SK-N-MC (cell line): Measurements from ENCODE around the gene INPP5D.

Source experiments
- DNase-seq: peaks from one replicate; pipeline ENCODE4 v3.0.0-alpha.2; 2011; ENCODE audit warnings: low read depth, low spot score
- H3K27ac ChIP-seq: fragments of 200-600 bp; sonication (generic); 2 replicates; pipeline ENCODE4 v1.5.1; 2016; ENCODE audit warnings: mixed run types
- H3K36me3 ChIP-seq: fragments of 200-600 bp; sonication (generic); 2 replicates; pipeline ENCODE4 v1.6.1; 2017; ENCODE audit warnings: antibody characterized with exemption, low read length, mixed read lengths; ENCODE audit not compliant: insufficient read depth
- H3K4me3 ChIP-seq: fragments of 200-600 bp; sonication (generic); 2 replicates; pipeline ENCODE4 v1.5.1; 2016
- H3K9ac ChIP-seq: fragments of 200-600 bp; sonication (generic); 2 replicates; pipeline ENCODE4 v1.8.0; 2017; ENCODE audit warnings: mixed run types, mixed read lengths; ENCODE audit not compliant: insufficient read length
- H3K9me3 ChIP-seq: fragments of 200-600 bp; sonication (generic); 2 replicates; pipeline ENCODE4 v1.6.1; 2017; ENCODE audit warnings: low read depth, mild to moderate bottlenecking, antibody characterized with exemption, low read length, moderate library complexity, mixed read lengths
- EZH2 ChIP-seq: fragments of 200-600 bp; sonication (generic); IDR thresholded peaks from one replicate; pipeline ENCODE4 v1.6.1; 2017; ENCODE audit warnings: antibody characterized with exemption
- FOXP2 ChIP-seq: optimal IDR thresholded peaks from 2 replicates; pipeline ENCODE3; 2011; ENCODE audit warnings: mild to moderate bottlenecking, moderate library complexity; ENCODE audit not compliant: insufficient read depth; ENCODE audit errors: extremely low read length, control extremely low read depth
- POLR2AphosphoS5 ChIP-seq: IDR thresholded peaks from 2 replicates; pipeline ENCODE4 v1.6.1; 2012; ENCODE audit warnings: mild to moderate bottlenecking, low read depth, low read length, borderline replicate concordance

Gene INPP5D

GRCh38 chr2:233036162-233036838, 23.8 kb upstream of the INPP5D start:
- H3K4me3 ChIP-seq, result no peak overlapping the region
- no peak for TF ChIP-seq POLR2AphosphoS5
- TF ChIP-seq FOXP2, result no peak
- TF ChIP-seq EZH2, result no peak
- H3K9ac ChIP-seq, result no peak overlapping the region
- no peak for DNase-seq
- no peaks in the 10 kb centered on the region for H3K36me3 ChIP-seq
- no peaks in the 10 kb centered on the region for H3K9me3 ChIP-seq
- H3K27ac ChIP-seq, result no peak overlapping the region

- no peak overlapping the region for H3K4me3 ChIP-seq
- no peaks in the 10 kb centered on the region for H3K9me3 ChIP-seq
- no peak overlapping the region for H3K27ac ChIP-seq
- no peak overlapping the region for H3K9ac ChIP-seq
- no peak for DNase-seq
- TF ChIP-seq EZH2 (no peak), FOXP2 (no peak), POLR2AphosphoS5 (no peak)
- H3K36me3 ChIP-seq, result no peaks in the 10 kb centered on the region
Observed at GRCh38 chr2:233037078-233037477, 23.1 kb upstream of the INPP5D start.

GRCh38 chr2:233039212-233039845, 20.8 kb upstream of the INPP5D start:
- DNase-seq, result no peak
- Histone ChIP-seq H3K9ac (no peak overlapping the region), H3K36me3 (no peaks in the 10 kb centered on the region), H3K9me3 (no peaks in the 10 kb centered on the region), H3K27ac (no peak overlapping the region), H3K4me3 (no peak overlapping the region)
- TF ChIP-seq POLR2AphosphoS5, result no peak
- TF ChIP-seq EZH2, result no peak
- no peak for TF ChIP-seq FOXP2

GRCh38 chr2:233039846-233040530, 20.2 kb upstream of the INPP5D start:
- H3K27ac ChIP-seq, result no peak overlapping the region

GRCh38 chr2:233040571-233040970, 19.6 kb upstream of the INPP5D start:
- no peaks in the 10 kb centered on the region for H3K9me3 ChIP-seq
- no peak for DNase-seq
- H3K4me3 ChIP-seq, result no peak overlapping the region
- no peak overlapping the region for H3K9ac ChIP-seq
- H3K36me3 ChIP-seq, result no peaks in the 10 kb centered on the region
- no peak overlapping the region for H3K27ac ChIP-seq
- TF ChIP-seq POLR2AphosphoS5 (no peak), FOXP2 (no peak), EZH2 (no peak)

More at GRCh38 chr2:233039846-233040530, 20.2 kb upstream of the INPP5D start:
- DNase-seq, result no peak
- no peak for TF ChIP-seq POLR2AphosphoS5
- no peak for TF ChIP-seq EZH2
- TF ChIP-seq FOXP2, result no peak
- Histone ChIP-seq H3K4me3 (no peak overlapping the region), H3K36me3 (no peaks in the 10 kb centered on the region), H3K9ac (no peak overlapping the region), H3K9me3 (no peaks in the 10 kb centered on the region)

- no peak for TF ChIP-seq FOXP2
- no peak for TF ChIP-seq POLR2AphosphoS5
- no peak for TF ChIP-seq EZH2
- H3K36me3 ChIP-seq, result no peaks in the 10 kb centered on the region
- no peak for DNase-seq
- no peaks in the 10 kb centered on the region for H3K9me3 ChIP-seq
- H3K4me3 ChIP-seq, result no peak overlapping the region
- H3K27ac ChIP-seq, result no peak overlapping the region
- H3K9ac ChIP-seq, result no peak overlapping the region
Observed at GRCh38 chr2:233041722-233042323, 18.3 kb upstream of the INPP5D start.

GRCh38 chr2:233042549-233042948, 17.6 kb upstream of the INPP5D start:
- Histone ChIP-seq H3K36me3 (no peaks in the 10 kb centered on the region), H3K9me3 (no peaks in the 10 kb centered on the region), H3K4me3 (no peak overlapping the region), H3K9ac (no peak overlapping the region), H3K27ac (no peak overlapping the region)
- no peak for DNase-seq
- no peak for TF ChIP-seq EZH2
- no peak for TF ChIP-seq FOXP2
- TF ChIP-seq POLR2AphosphoS5, result no peak

GRCh38 chr2:233044974-233045605, 15.1 kb upstream of the INPP5D start:
- no peak for DNase-seq
- Histone ChIP-seq H3K27ac (no peak overlapping the region), H3K9me3 (no peaks in the 10 kb centered on the region), H3K36me3 (no peaks in the 10 kb centered on the region), H3K4me3 (no peak overlapping the region), H3K9ac (no peak overlapping the region)
- no peak for TF ChIP-seq EZH2
- TF ChIP-seq POLR2AphosphoS5, result no peak
- TF ChIP-seq FOXP2, result no peak
